ENCODE measurements around the gene TMEM134.

The TMEM134 gene

GRCh38 chr11:67451658-67451976, 17.4 kb downstream of the TMEM134 start:
- no peak overlapping the region for H3K9ac ChIP-seq (ENCODE audit: low read length)
- H3F3A ChIP-seq (ENCODE audit: insufficient read depth, low read length), result no peaks in the 10 kb centered on the region
- TF ChIP-seq EZH2 (IDR thresholded peaks at IDR 0.05; ENCODE audit: borderline replicate concordance, low read length), result no peak
- no peak for TF ChIP-seq CTCF (IDR thresholded peaks at IDR 0.05; ENCODE audit: low read length)
- no peak overlapping the region for H3K4me2 ChIP-seq (ENCODE audit: low read length)
- H3K36me3 ChIP-seq (ENCODE audit: insufficient read depth, low read length), result no peaks in the 10 kb centered on the region
- H3K4me1 ChIP-seq (ENCODE audit: insufficient read depth, low read length, severe bottlenecking), result peaks cover 31% of the 10 kb centered on the region
- H3K79me2 ChIP-seq (ENCODE audit: insufficient read depth, low read length), result no peaks in the 10 kb centered on the region
- no peak overlapping the region for H3K27ac ChIP-seq (ENCODE audit: low read depth, low read length, poor library complexity, severe bottlenecking)
- H4K20me1 ChIP-seq (ENCODE audit: insufficient read depth, low read length), result no peaks in the 10 kb centered on the region
- no peaks in the 10 kb centered on the region for H3K9me3 ChIP-seq (ENCODE audit: low read length)
- no peaks in the 10 kb centered on the region for H3K27me3 ChIP-seq (ENCODE audit: insufficient read depth, low read length)
- no peaks in the 10 kb centered on the region for H3K9me2 ChIP-seq (ENCODE audit: low read depth, low read length)
- no peak overlapping the region for H3K4me3 ChIP-seq (ENCODE audit: low read depth, low read length, poor library complexity, severe bottlenecking)
- H2AFZ ChIP-seq (ENCODE audit: low read length), result no peak overlapping the region

- H3K27ac ChIP-seq (ENCODE audit: low read depth, low read length, poor library complexity, severe bottlenecking), result peak overlapping the region; percentile 65
- H3K9me3 ChIP-seq (ENCODE audit: low read length), result no peaks in the 10 kb centered on the region
- H3K4me1 ChIP-seq (ENCODE audit: insufficient read depth, low read length, severe bottlenecking), result peaks cover 36% of the 10 kb centered on the region
- no peaks in the 10 kb centered on the region for H4K20me1 ChIP-seq (ENCODE audit: insufficient read depth, low read length)
- H3K27me3 ChIP-seq (ENCODE audit: insufficient read depth, low read length), result no peaks in the 10 kb centered on the region
- H3F3A ChIP-seq (ENCODE audit: insufficient read depth, low read length), result no peaks in the 10 kb centered on the region
- H3K79me2 ChIP-seq (ENCODE audit: insufficient read depth, low read length), result no peaks in the 10 kb centered on the region
- H3K9me2 ChIP-seq (ENCODE audit: low read depth, low read length), result no peaks in the 10 kb centered on the region
- no peak overlapping the region for H2AFZ ChIP-seq (ENCODE audit: low read length)
- no peak overlapping the region for H3K4me2 ChIP-seq (ENCODE audit: low read length)
- no peak for TF ChIP-seq CTCF (IDR thresholded peaks at IDR 0.05; ENCODE audit: low read length)
- TF ChIP-seq EZH2 (IDR thresholded peaks at IDR 0.05; ENCODE audit: borderline replicate concordance, low read length), result no peak
- no peaks in the 10 kb centered on the region for H3K36me3 ChIP-seq (ENCODE audit: insufficient read depth, low read length)
- H3K9ac ChIP-seq (ENCODE audit: low read length), result no peak overlapping the region; the same call in 1 of the 2 replicates
- no peak overlapping the region for H3K4me3 ChIP-seq (ENCODE audit: low read depth, low read length, poor library complexity, severe bottlenecking)
These were observed 18.0 kb downstream of the TMEM134 start for GRCh38 chr11:67450796-67451657.

GRCh38 chr11:67449116-67449844, 19.8 kb downstream of the TMEM134 start:
- Histone ChIP-seq H3K27ac (ENCODE audit: low read depth, low read length, poor library complexity, severe bottlenecking) (peak overlapping the region; percentile 65), H4K20me1 (ENCODE audit: insufficient read depth, low read length) (no peaks in the 10 kb centered on the region), H3K36me3 (ENCODE audit: insufficient read depth, low read length) (no peaks in the 10 kb centered on the region), H3K4me1 (ENCODE audit: insufficient read depth, low read length, severe bottlenecking) (peaks cover 54% of the 10 kb centered on the region), H3K9me3 (ENCODE audit: low read length) (no peaks in the 10 kb centered on the region), H3K9ac (ENCODE audit: low read length) (no peak overlapping the region), H3K79me2 (ENCODE audit: insufficient read depth, low read length) (no peaks in the 10 kb centered on the region), H3K4me2 (ENCODE audit: low read length) (peak overlapping the region; percentile 10; the same call in 1 of the 2 replicates), H3K27me3 (ENCODE audit: insufficient read depth, low read length) (no peaks in the 10 kb centered on the region), H3K9me2 (ENCODE audit: low read depth, low read length) (no peaks in the 10 kb centered on the region), H2AFZ (ENCODE audit: low read length) (no peak overlapping the region), H3F3A (ENCODE audit: insufficient read depth, low read length) (no peaks in the 10 kb centered on the region), H3K4me3 (ENCODE audit: low read depth, low read length, poor library complexity, severe bottlenecking) (no peak overlapping the region)
- TF ChIP-seq CTCF (IDR thresholded peaks at IDR 0.05; ENCODE audit: low read length), result no peak
- no peak for TF ChIP-seq EZH2 (IDR thresholded peaks at IDR 0.05; ENCODE audit: borderline replicate concordance, low read length)
